Measurements from ENCODE around the gene TIAM2. TPM values are rescaled to one million over a fixed set of nuclear protein-coding genes. Genes with fewer than 3 reads are reported as not detected.
A peak's percentile ranks its signal among the peaks of the same experiment; 100 is the strongest.

TIAM2 gene
- total and polyA plus RNA-seq, 9 of the 15 experiments (the other 6 are each of a cell fraction or from before 2014, with no cell fraction given): 0.73 to 6.5 (median 4.3) TPM

GRCh38 chr6:155041741-155042279, 46.7 kb downstream of the TIAM2 start:
- in situ Hi-C loops (cut with MboI): no loop called here

More at GRCh38 chr6:155041741-155042279, 46.7 kb downstream of the TIAM2 start:
- H3K27me3 ChIP-seq (ENCODE audit: control insufficient read depth in 2 of 2, insufficient read depth in 2 of 2, low read length in 2 of 2): peaks cover 42 to 66% of the 10 kb centered on the region in 2 experiments
- no TSS peak for BruUV-seq (replicated peaks)
- ATAC-seq (no peak), FAIRE-seq (peak; percentile 15), DNase-seq (ENCODE audit: extremely low read depth in 1 of 4, low spot score in 3 of 4) (no peak)
- intact Hi-C loops (cut with micrococcal nuclease): no loop called here
- WGBS (ENCODE audit: insufficient coverage, low coverage, missing lambda C conversion rate): 10% methylated on average over 12 of the region's 12 CpGs
- CTCF ChIA-PET (ENCODE audit: low intra/inter-chr PET ratio): no interaction called here
- no peak overlapping the region for H3K4me3 ChIP-seq
- no peaks in the 10 kb centered on the region for H3K4me1 ChIP-seq (replicated peaks in 1 of 2; ENCODE audit: control insufficient read depth in 2 of 2, insufficient read depth in 2 of 2, low read length in 2 of 2)
- POLR2A ChIA-PET: no interaction called here
- H3K9ac ChIP-seq (ENCODE audit: insufficient read depth in 1 of 2, low read depth in 2 of 2, low read length in 2 of 2): no peak overlapping the region
- TF ChIP-seq ARID2 (IDR thresholded peaks at IDR 0.05) (no peak), NUFIP1 (IDR thresholded peaks at IDR 0.05; ENCODE audit: partially characterized antibody) (no peak), ZFP36 (IDR thresholded peaks at IDR 0.05; ENCODE audit: low read depth, low read length, partially characterized antibody) (no peak), ZNF79 (CRISPR knock-in tag; IDR thresholded peaks at IDR 0.05; ENCODE audit: low read depth) (no peak), DACH1 (IDR thresholded peaks at IDR 0.05; ENCODE audit: partially characterized antibody) (no peak), LCOR (CRISPR knock-in tag; IDR thresholded peaks at IDR 0.05) (no peak), ZNF76 (CRISPR knock-in tag; IDR thresholded peaks at IDR 0.05; ENCODE audit: borderline replicate concordance) (no peak), NFE2L1 (tag; IDR thresholded peaks at IDR 0.05; ENCODE audit: borderline replicate concordance, low read depth) (no peak), ZNF316 (IDR thresholded peaks at IDR 0.05) (no peak), NFE2 (IDR thresholded peaks at IDR 0.05; ENCODE audit: low read depth) (no peak), CBFA2T3 (IDR thresholded peaks at IDR 0.05) (no peak), CBX2 (IDR thresholded peaks at IDR 0.05; ENCODE audit: insufficient read depth, low read length, poor library complexity, severe bottlenecking) (no peak), HNRNPLL (IDR thresholded peaks at IDR 0.05; ENCODE audit: low read depth, low read length, poor library complexity, severe bottlenecking) (no peak), EP400 (IDR thresholded peaks at IDR 0.05) (no peak), ZNF507 (tag; conservative IDR thresholded peaks at IDR 0.05) (no peak)
- TF ChIP-seq, protein P1, sequence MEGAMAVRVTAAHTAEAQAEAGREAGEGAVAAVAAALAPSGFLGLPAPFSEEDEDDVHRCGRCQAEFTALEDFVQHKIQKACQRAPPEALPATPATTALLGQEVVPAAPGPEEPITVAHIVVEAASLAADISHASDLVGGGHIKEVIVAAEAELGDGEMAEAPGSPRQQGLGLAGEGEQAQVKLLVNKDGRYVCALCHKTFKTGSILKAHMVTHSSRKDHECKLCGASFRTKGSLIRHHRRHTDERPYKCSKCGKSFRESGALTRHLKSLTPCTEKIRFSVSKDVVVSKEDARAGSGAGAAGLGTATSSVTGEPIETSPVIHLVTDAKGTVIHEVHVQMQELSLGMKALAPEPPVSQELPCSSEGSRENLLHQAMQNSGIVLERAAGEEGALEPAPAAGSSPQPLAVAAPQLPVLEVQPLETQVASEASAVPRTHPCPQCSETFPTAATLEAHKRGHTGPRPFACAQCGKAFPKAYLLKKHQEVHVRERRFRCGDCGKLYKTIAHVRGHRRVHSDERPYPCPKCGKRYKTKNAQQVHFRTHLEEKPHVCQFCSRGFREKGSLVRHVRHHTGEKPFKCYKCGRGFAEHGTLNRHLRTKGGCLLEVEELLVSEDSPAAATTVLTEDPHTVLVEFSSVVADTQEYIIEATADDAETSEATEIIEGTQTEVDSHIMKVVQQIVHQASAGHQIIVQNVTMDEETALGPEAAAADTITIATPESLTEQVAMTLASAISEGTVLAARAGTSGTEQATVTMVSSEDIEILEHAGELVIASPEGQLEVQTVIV (CRISPR knock-in tag; IDR thresholded peaks at IDR 0.05; ENCODE audit: borderline replicate concordance): no peak
- TF ChIP-seq, protein P2, sequence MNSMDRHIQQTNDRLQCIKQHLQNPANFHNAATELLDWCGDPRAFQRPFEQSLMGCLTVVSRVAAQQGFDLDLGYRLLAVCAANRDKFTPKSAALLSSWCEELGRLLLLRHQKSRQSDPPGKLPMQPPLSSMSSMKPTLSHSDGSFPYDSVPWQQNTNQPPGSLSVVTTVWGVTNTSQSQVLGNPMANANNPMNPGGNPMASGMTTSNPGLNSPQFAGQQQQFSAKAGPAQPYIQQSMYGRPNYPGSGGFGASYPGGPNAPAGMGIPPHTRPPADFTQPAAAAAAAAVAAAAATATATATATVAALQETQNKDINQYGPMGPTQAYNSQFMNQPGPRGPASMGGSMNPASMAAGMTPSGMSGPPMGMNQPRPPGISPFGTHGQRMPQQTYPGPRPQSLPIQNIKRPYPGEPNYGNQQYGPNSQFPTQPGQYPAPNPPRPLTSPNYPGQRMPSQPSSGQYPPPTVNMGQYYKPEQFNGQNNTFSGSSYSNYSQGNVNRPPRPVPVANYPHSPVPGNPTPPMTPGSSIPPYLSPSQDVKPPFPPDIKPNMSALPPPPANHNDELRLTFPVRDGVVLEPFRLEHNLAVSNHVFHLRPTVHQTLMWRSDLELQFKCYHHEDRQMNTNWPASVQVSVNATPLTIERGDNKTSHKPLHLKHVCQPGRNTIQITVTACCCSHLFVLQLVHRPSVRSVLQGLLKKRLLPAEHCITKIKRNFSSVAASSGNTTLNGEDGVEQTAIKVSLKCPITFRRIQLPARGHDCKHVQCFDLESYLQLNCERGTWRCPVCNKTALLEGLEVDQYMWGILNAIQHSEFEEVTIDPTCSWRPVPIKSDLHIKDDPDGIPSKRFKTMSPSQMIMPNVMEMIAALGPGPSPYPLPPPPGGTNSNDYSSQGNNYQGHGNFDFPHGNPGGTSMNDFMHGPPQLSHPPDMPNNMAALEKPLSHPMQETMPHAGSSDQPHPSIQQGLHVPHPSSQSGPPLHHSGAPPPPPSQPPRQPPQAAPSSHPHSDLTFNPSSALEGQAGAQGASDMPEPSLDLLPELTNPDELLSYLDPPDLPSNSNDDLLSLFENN (IDR thresholded peaks at IDR 0.05; ENCODE audit: low read depth in 2 of 2, low read length in 2 of 2): no peak
- no peaks in the 10 kb centered on the region for H4K20me1 ChIP-seq (replicated peaks; ENCODE audit: control insufficient read depth, insufficient read depth, low read length)
- no peak overlapping the region for H3K4me2 ChIP-seq (ENCODE audit: insufficient read depth, low read length)
- no peaks in the 10 kb centered on the region for H3K79me2 ChIP-seq (ENCODE audit: control insufficient read depth, insufficient read depth, low read length)
- no peaks in the 10 kb centered on the region for H3K36me3 ChIP-seq (ENCODE audit: control insufficient read depth, insufficient read depth, low read length)
- no peaks in the 10 kb centered on the region for H3K9me1 ChIP-seq (ENCODE audit: control insufficient read depth, insufficient read depth, low read length)
- H3K27ac ChIP-seq (ENCODE audit: extremely low read depth, low read depth, low read length): no peak overlapping the region
- no peaks in the 10 kb centered on the region for H3K9me3 ChIP-seq (replicated peaks; ENCODE audit: control insufficient read depth, insufficient read depth, low read depth, low read length)
- H2AFZ ChIP-seq (ENCODE audit: low read depth, low read length): no peak overlapping the region

Data from K562 (cell line).